ENCODE data around the gene KCNH2.

GRCh38 chr7:150943453-150943814 is 34.7 kb downstream of the KCNH2 start:
- TF ChIP-seq KIAA2018 (CRISPR knock-in tag; IDR thresholded peaks at IDR 0.05; ENCODE audit: borderline replicate concordance) (no peak), CTCF (CRISPR knock-in tag; IDR thresholded peaks at IDR 0.05) (no peak), KDM5A (IDR thresholded peaks at IDR 0.05; ENCODE audit: borderline replicate concordance, low read length) (no peak), REST (IDR thresholded peaks at IDR 0.05; ENCODE audit: borderline replicate concordance in 1 of 2, low read depth in 1 of 2, low read length in 2 of 2) (no peak), ATF7 (IDR thresholded peaks at IDR 0.05) (no peak), ATF7 (CRISPR knock-in tag; IDR thresholded peaks at IDR 0.05) (no peak), CBFB (CRISPR knock-in tag; IDR thresholded peaks at IDR 0.05) (no peak), EZH2 (conservative IDR thresholded peaks at IDR 0.05; ENCODE audit: low read depth, low read length) (no peak), ZNF570 (CRISPR knock-in tag; IDR thresholded peaks at IDR 0.05; ENCODE audit: borderline replicate concordance) (no peak), SP2 (CRISPR knock-in tag; IDR thresholded peaks at IDR 0.05) (no peak)

All from HepG2 (cell line).